GM23248 (cell line): ENCODE measurements around the gene TMEM181. TPM values are rescaled to one million over a fixed set of nuclear protein-coding genes. Genes with fewer than 3 reads are reported as not detected.

ENCODE experiments used
- DNase-seq: peaks from one replicate; pipeline ENCODE4 v3.0.0-alpha.2; 2015
- H2AFZ ChIP-seq: fragments of 200-600 bp; sonication (generic); 2 replicates; pipeline ENCODE4 v1.6.1; 2016; ENCODE audit warnings: antibody characterized with exemption
- H3F3A ChIP-seq: fragments of 200-600 bp; sonication (generic); 2 replicates; pipeline ENCODE4 v1.6.1; 2016; ENCODE audit warnings: mild to moderate bottlenecking, antibody characterized with exemption, mixed run types; ENCODE audit not compliant: insufficient read depth
- H3K27ac ChIP-seq: fragments of 200-600 bp; sonication (generic); 2 replicates; pipeline ENCODE4 v1.5.1; 2016; ENCODE audit warnings: mild to moderate bottlenecking
- H3K27me3 ChIP-seq: fragments of 200-600 bp; sonication (generic); replicated peaks from 2 replicates; pipeline ENCODE4 v1.6.1; 2016; ENCODE audit warnings: mild to moderate bottlenecking; ENCODE audit not compliant: insufficient read depth
- H3K36me3 ChIP-seq: fragments of 200-600 bp; sonication (generic); 2 replicates; pipeline ENCODE4 v1.6.1; 2016; ENCODE audit warnings: low read depth, mild to moderate bottlenecking
- H3K4me1 ChIP-seq: fragments of 200-600 bp; sonication (generic); 2 replicates; pipeline ENCODE4 v1.6.1; 2016; ENCODE audit warnings: mild to moderate bottlenecking; ENCODE audit not compliant: insufficient read depth
- H3K4me2 ChIP-seq: fragments of 200-600 bp; sonication (generic); one replicate; pipeline ENCODE4 v1.6.1; 2016; ENCODE audit warnings: mild to moderate bottlenecking; ENCODE audit not compliant: unreplicated experiment
- H3K4me3 ChIP-seq: fragments of 200-600 bp; sonication (generic); 2 replicates; pipeline ENCODE4 v1.5.1; 2016; ENCODE audit warnings: mild to moderate bottlenecking
- H3K79me2 ChIP-seq: fragments of 200-600 bp; sonication (generic); 2 replicates; pipeline ENCODE4 v1.6.1; 2016; ENCODE audit warnings: mild to moderate bottlenecking; ENCODE audit not compliant: insufficient read depth
- H3K9ac ChIP-seq: fragments of 200-600 bp; sonication (generic); 2 replicates; pipeline ENCODE4 v1.6.1; 2016; ENCODE audit warnings: mild to moderate bottlenecking
- H3K9me2 ChIP-seq: fragments of 200-600 bp; sonication (generic); 2 replicates; pipeline ENCODE4 v1.6.1; 2016; ENCODE audit warnings: mixed run types, mild to moderate bottlenecking, moderate library complexity; ENCODE audit not compliant: insufficient read depth
- H3K9me3 ChIP-seq: fragments of 200-600 bp; sonication (generic); one replicate; pipeline ENCODE4 v1.6.1; 2017; ENCODE audit warnings: low read depth
- H4K20me1 ChIP-seq: fragments of 200-600 bp; sonication (generic); 2 replicates; pipeline ENCODE4 v1.6.0; 2016; ENCODE audit not compliant: insufficient read depth
- EZH2 ChIP-seq: fragments of 200-600 bp; sonication (generic); IDR thresholded peaks from 2 replicates; pipeline ENCODE4 v1.6.1; 2018; ENCODE audit warnings: antibody characterized with exemption, mild to moderate bottlenecking; ENCODE audit not compliant: insufficient read depth, poor library complexity, severe bottlenecking
- EZH2phosphoT487 ChIP-seq: fragments of 200-600 bp; sonication (generic); IDR thresholded peaks from 2 replicates; pipeline ENCODE4 v1.6.1; 2018; ENCODE audit warnings: antibody characterized with exemption, moderate library complexity, mild to moderate bottlenecking, low read depth; ENCODE audit not compliant: insufficient read depth
- WGBS, 2 experiments: methylation state at CpG; one replicate each; pipeline ENCODE4 v1.1.6; 2015 to 2017; ENCODE audit warnings: low lambda C conversion rate in 2 of 2, low coverage in 1 of 2; ENCODE audit errors: missing lambda C conversion rate in 2 of 2; 5-methylcytosine and 5-hydroxymethylcytosine counted together
- in situ Hi-C: fragments of 300-500 bp; cut with MboI; formaldehyde crosslinking; loops from 2 replicates; pipeline ENCODE4 v1.15.0; 2020
- polyA plus RNA-seq: library from polyadenylated mRNA; unstranded; fragments of >200 nt; fragmentation: Nextera tagmentation; extraction: Ambion mirVana; gene quantifications from 2 replicates; pipeline ENCODE4 v1.2.1, GENCODE V29; 2016
- total RNA-seq: library from RNA; depleted of rRNA; stranded (reverse); fragments of >200 nt; shearing (Covaris generic); gene quantifications from 2 replicates; pipeline ENCODE4 v1.2.3, GENCODE V29; 2014

TMEM181 gene
- total and polyA plus RNA-seq, 2 experiments from 2014 or later, result 30.7 to 52.6 TPM

- H3K36me3 ChIP-seq, result no peaks in the 10 kb centered on the region
- H4K20me1 ChIP-seq, result no peaks in the 10 kb centered on the region; the same call in 1 of the 2 replicates
- no peak overlapping the region for H3K9ac ChIP-seq
- no peak for DNase-seq
- no peaks in the 10 kb centered on the region for H3K9me2 ChIP-seq
- H3K27me3 ChIP-seq, result no peaks in the 10 kb centered on the region
- H3K9me3 ChIP-seq, result no peaks in the 10 kb centered on the region
- TF ChIP-seq EZH2 (no peak), EZH2phosphoT487 (no peak)
- in situ Hi-C loops, result no loop called here
- peaks cover 22% of the 10 kb centered on the region for H3F3A ChIP-seq
- no peak overlapping the region for H3K4me3 ChIP-seq
- no peaks in the 10 kb centered on the region for H3K79me2 ChIP-seq
- no peak overlapping the region for H2AFZ ChIP-seq
- H3K4me1 ChIP-seq, result peaks cover 7% of the 10 kb centered on the region; the same call in 1 of the 2 replicates
- H3K27ac ChIP-seq, result no peak overlapping the region
- 29 to 32% methylated on average over 26 to 32 of the region's 33 CpGs for WGBS, 2 experiments
- no peak overlapping the region for H3K4me2 ChIP-seq
Measured at GRCh38 chr6:158516098-158516497, 43.8 kb upstream of the TMEM181 start.

- Histone ChIP-seq H2AFZ (no peak overlapping the region), H3K36me3 (no peaks in the 10 kb centered on the region), H3K27ac (no peak overlapping the region), H3K4me3 (no peak overlapping the region), H3K9me3 (no peaks in the 10 kb centered on the region), H3K4me2 (no peak overlapping the region), H3K9ac (no peak overlapping the region), H3K9me2 (no peaks in the 10 kb centered on the region), H4K20me1 (no peaks in the 10 kb centered on the region), H3K79me2 (no peaks in the 10 kb centered on the region), H3K27me3 (no peaks in the 10 kb centered on the region), H3K4me1 (peaks cover 7% of the 10 kb centered on the region; the same call in 1 of the 2 replicates), H3F3A (peaks cover 22% of the 10 kb centered on the region)
- no peak for TF ChIP-seq EZH2phosphoT487
- no peak for DNase-seq
- in situ Hi-C loops, result no loop called here
- 86 to 93% methylated on average over 8 of the region's 8 CpGs for WGBS, 2 experiments
Measured at GRCh38 chr6:158517038-158517437, 42.9 kb upstream of the TMEM181 start.

- in situ Hi-C loops, result no loop called here
- Histone ChIP-seq H3K9ac (0 out of 2 replicates have a peak overlapping the region, but pooled peaks have one; percentile 67), H3K36me3 (no peaks in the 10 kb centered on the region), H3F3A (peaks cover 22% of the 10 kb centered on the region), H3K9me3 (no peaks in the 10 kb centered on the region), H3K27ac (no peak overlapping the region), H3K27me3 (no peaks in the 10 kb centered on the region), H3K4me1 (peaks cover 7% of the 10 kb centered on the region; the same call in 1 of the 2 replicates), H3K4me2 (peak overlapping the region; percentile 87), H3K9me2 (no peaks in the 10 kb centered on the region), H3K4me3 (peak overlapping the region; percentile 76), H4K20me1 (no peaks in the 10 kb centered on the region), H2AFZ (peak overlapping the region; percentile 91; the same call in 1 of the 2 replicates), H3K79me2 (no peaks in the 10 kb centered on the region)
- TF ChIP-seq EZH2 (no peak), EZH2phosphoT487 (no peak)
- WGBS, 2 experiments, result 71% methylated on average over 5 of the region's 5 CpGs
- no peak for DNase-seq
Measured at GRCh38 chr6:158517581-158517980, 42.3 kb upstream of the TMEM181 start.

- Histone ChIP-seq H3K27ac (peak overlapping the region; percentile 65), H3K79me2 (no peaks in the 10 kb centered on the region), H3K27me3 (no peaks in the 10 kb centered on the region), H3K9me2 (no peaks in the 10 kb centered on the region), H3K4me3 (peak overlapping the region; percentile 76), H2AFZ (peak overlapping the region; percentile 91), H3F3A (peaks cover 22% of the 10 kb centered on the region), H3K9ac (peak overlapping the region; percentile 67), H3K4me1 (peaks cover 7% of the 10 kb centered on the region; the same call in 1 of the 2 replicates), H3K9me3 (no peaks in the 10 kb centered on the region), H3K4me2 (peak overlapping the region; percentile 87), H3K36me3 (no peaks in the 10 kb centered on the region), H4K20me1 (no peaks in the 10 kb centered on the region)
- no peak for TF ChIP-seq EZH2phosphoT487
- TF ChIP-seq EZH2, result no peak
- in situ Hi-C loops, result no loop called here
- DNase-seq, result peak; percentile 89
- 5 to 6% methylated on average over 18 of the region's 18 CpGs for WGBS, 2 experiments
Measured at GRCh38 chr6:158518191-158519127, 41.4 kb upstream of the TMEM181 start.
